Smooth muscle cell (in vitro differentiated cells): ENCODE measurements around the gene STK25. TPM values are rescaled to one million over a fixed set of nuclear protein-coding genes. Genes with fewer than 3 reads are reported as not detected.

ENCODE experiments used
- DNase-seq: peaks from one replicate; lab custom pipeline; 2025; ENCODE audit not compliant: unreplicated experiment; lab: John Stamatoyannopoulos, UW
- H2AFZ ChIP-seq: fragments of 200-600 bp; sonication (generic); 2 replicates; pipeline ENCODE4 v1.6.0; 2016; ENCODE audit warnings: antibody characterized with exemption, low read depth, mild to moderate bottlenecking
- H3F3A ChIP-seq: fragments of 200-600 bp; sonication (generic); 2 replicates; pipeline ENCODE4 v1.6.0; 2017; ENCODE audit warnings: antibody characterized with exemption, low read depth
- H3K27ac ChIP-seq: fragments of 200-600 bp; sonication (generic); 2 replicates; pipeline ENCODE4 v1.5.1; 2016; ENCODE audit warnings: low read depth, mild to moderate bottlenecking
- H3K27me3 ChIP-seq: fragments of 200-600 bp; sonication (generic); 2 replicates; pipeline ENCODE4 v1.6.1; 2016; ENCODE audit warnings: low read depth, mild to moderate bottlenecking
- H3K36me3 ChIP-seq: fragments of 200-600 bp; sonication (generic); 2 replicates; pipeline ENCODE4 v1.5.1; 2016; ENCODE audit warnings: low read depth
- H3K4me1 ChIP-seq: fragments of 200-600 bp; sonication (generic); 2 replicates; pipeline ENCODE4 v1.5.1; 2016; ENCODE audit warnings: low read depth
- H3K4me2 ChIP-seq: fragments of 200-600 bp; sonication (generic); 2 replicates; pipeline ENCODE4 v1.6.0; 2016; ENCODE audit warnings: mild to moderate bottlenecking
- H3K4me3 ChIP-seq: fragments of 200-600 bp; sonication (generic); 2 replicates; pipeline ENCODE4 v1.5.1; 2016; ENCODE audit warnings: mild to moderate bottlenecking
- H3K79me2 ChIP-seq: fragments of 200-600 bp; sonication (generic); 2 replicates; pipeline ENCODE4 v1.6.0; 2016; ENCODE audit warnings: low read depth, mild to moderate bottlenecking
- H3K9ac ChIP-seq: fragments of 200-600 bp; sonication (generic); 2 replicates; pipeline ENCODE4 v1.6.0; 2016; ENCODE audit warnings: low read depth
- H3K9me3 ChIP-seq: fragments of 200-600 bp; sonication (generic); replicated peaks from 2 replicates; pipeline ENCODE4 v1.5.1; 2016; ENCODE audit warnings: low read depth
- H4K20me1 ChIP-seq: fragments of 200-600 bp; sonication (generic); 2 replicates; pipeline ENCODE4 v1.6.0; 2016; ENCODE audit warnings: low read depth
- CTCF ChIP-seq: fragments of 200-600 bp; sonication (generic); IDR thresholded peaks from 2 replicates; pipeline ENCODE4 v1.5.1; 2017; ENCODE audit warnings: borderline replicate concordance, mild to moderate bottlenecking, antibody characterized with exemption; ENCODE audit not compliant: insufficient read depth, poor library complexity, severe bottlenecking
- WGBS: methylation state at CpG from one replicate; pipeline ENCODE4 v1.1.7; 2016; ENCODE audit warnings: low lambda C conversion rate; 5-methylcytosine and 5-hydroxymethylcytosine counted together
- polyA plus RNA-seq: library from polyadenylated mRNA; unstranded; fragments of >200 nt; fragmentation: Nextera tagmentation; extraction: Ambion mirVana; gene quantifications from 2 replicates; pipeline ENCODE4 v1.2.1, GENCODE V29; 2016
- total RNA-seq: library from RNA; depleted of rRNA; stranded (reverse); fragments of >200 nt; gene quantifications from 2 replicates; pipeline ENCODE4 v1.2.3, GENCODE V29; 2014

Gene STK25
- total and polyA plus RNA-seq, 2 experiments from 2014 or later: 200 to 212 TPM

- H4K20me1 ChIP-seq: peaks cover 95% of the 10 kb centered on the region
- H3K4me1 ChIP-seq: peaks cover 11% of the 10 kb centered on the region
- peaks cover 79% of the 10 kb centered on the region for H3K79me2 ChIP-seq
- H3K4me2 ChIP-seq: no peak overlapping the region
- no peaks in the 10 kb centered on the region for H3F3A ChIP-seq
- H3K9me3 ChIP-seq: no peaks in the 10 kb centered on the region
- no peak overlapping the region for H3K9ac ChIP-seq
- no peak overlapping the region for H3K27ac ChIP-seq
- no peak overlapping the region for H2AFZ ChIP-seq
- H3K27me3 ChIP-seq: no peaks in the 10 kb centered on the region
- WGBS: 93% methylated on average over 11 of the region's 11 CpGs
- no peaks in the 10 kb centered on the region for H3K36me3 ChIP-seq
- TF ChIP-seq CTCF: no peak
- no peak overlapping the region for H3K4me3 ChIP-seq
- DNase-seq: no peak
Measured at GRCh38 chr2:241502281-241502680, 6.1 kb downstream of the STK25 start.

- H3K9me3 ChIP-seq: no peaks in the 10 kb centered on the region
- H3K79me2 ChIP-seq: peaks cover 72% of the 10 kb centered on the region
- 96% methylated on average over 17 of the region's 17 CpGs for WGBS
- H3F3A ChIP-seq: no peaks in the 10 kb centered on the region
- no peaks in the 10 kb centered on the region for H3K36me3 ChIP-seq
- peaks cover 93% of the 10 kb centered on the region for H4K20me1 ChIP-seq
- no peak overlapping the region for H2AFZ ChIP-seq
- H3K4me3 ChIP-seq: no peak overlapping the region
- H3K4me1 ChIP-seq: peaks cover 4% of the 10 kb centered on the region
- no peak overlapping the region for H3K4me2 ChIP-seq
- no peaks in the 10 kb centered on the region for H3K27me3 ChIP-seq
- H3K9ac ChIP-seq: no peak overlapping the region
- no peak for DNase-seq
- TF ChIP-seq CTCF: no peak
- no peak overlapping the region for H3K27ac ChIP-seq
Measured at GRCh38 chr2:241501551-241501950, 6.8 kb downstream of the STK25 start.

GRCh38 chr2:241501099-241501541 lies 7.3 kb downstream of the STK25 start:
- no peak for TF ChIP-seq CTCF
- Histone ChIP-seq H2AFZ (no peak overlapping the region), H3K4me2 (no peak overlapping the region), H3F3A (no peaks in the 10 kb centered on the region), H3K79me2 (peaks cover 67% of the 10 kb centered on the region), H4K20me1 (peaks cover 88% of the 10 kb centered on the region), H3K27me3 (no peaks in the 10 kb centered on the region), H3K4me3 (no peak overlapping the region), H3K27ac (no peak overlapping the region), H3K9me3 (no peaks in the 10 kb centered on the region), H3K36me3 (no peaks in the 10 kb centered on the region), H3K4me1 (no peaks in the 10 kb centered on the region), H3K9ac (no peak overlapping the region)
- 99% methylated on average over 12 of the region's 12 CpGs for WGBS
- no peak for DNase-seq

GRCh38 chr2:241500431-241500975 lies 7.9 kb downstream of the STK25 start:
- H3K4me1 ChIP-seq: no peaks in the 10 kb centered on the region
- peaks cover 61% of the 10 kb centered on the region for H3K79me2 ChIP-seq

More at GRCh38 chr2:241500431-241500975, 7.9 kb downstream of the STK25 start:
- H3K9me3 ChIP-seq: no peaks in the 10 kb centered on the region
- no peak for TF ChIP-seq CTCF
- H3K27ac ChIP-seq: no peak overlapping the region
- peaks cover 82% of the 10 kb centered on the region for H4K20me1 ChIP-seq
- no peak overlapping the region for H3K9ac ChIP-seq
- H2AFZ ChIP-seq: no peak overlapping the region
- H3K4me2 ChIP-seq: no peak overlapping the region
- 93% methylated on average over 12 of the region's 12 CpGs for WGBS
- H3K27me3 ChIP-seq: no peaks in the 10 kb centered on the region
- no peak overlapping the region for H3K4me3 ChIP-seq
- H3F3A ChIP-seq: no peaks in the 10 kb centered on the region
- no peaks in the 10 kb centered on the region for H3K36me3 ChIP-seq
- no peak for DNase-seq
